Sigmoid colon (tissue), 7 donors: ENCODE data around the gene SRGN. TPM values are rescaled to one million over a fixed set of nuclear protein-coding genes. Genes with fewer than 3 reads are reported as not detected.

ENCODE experiments used
- DNase-seq: peaks from one replicate; pipeline ENCODE4 v3.0.0-alpha.2; 2019
- H3K27ac ChIP-seq, 4 donors: fragments of 200-600 bp; sonication (generic); one replicate each; pipeline ENCODE4 v1.5.1; 2016 to 2019; ENCODE audit warnings: mild to moderate bottlenecking in 1 of 4
- H3K27me3 ChIP-seq, 3 donors: fragments of 200-600 bp; sonication (generic); one replicate each; pipeline ENCODE4 v1.5.1; 2019; ENCODE audit warnings: mild to moderate bottlenecking in 1 of 3
- H3K36me3 ChIP-seq, 4 donors: fragments of 200-600 bp; sonication (generic); one replicate each; pipeline ENCODE4 v1.5.1; 2016 to 2019
- H3K4me1 ChIP-seq, 4 donors: fragments of 200-600 bp; sonication (generic); one replicate each; pipeline ENCODE4 v1.5.1; 2017 to 2019
- H3K4me3 ChIP-seq, 4 donors: fragments of 200-600 bp; sonication (generic); one replicate each; pipeline ENCODE4 v1.5.1; 2017 to 2019; ENCODE audit warnings: mild to moderate bottlenecking in 2 of 4, moderate library complexity in 1 of 4
- H3K9me3 ChIP-seq, 4 donors: fragments of 200-600 bp in 3 of 4; sonication (generic) in 3 of 4; one replicate each; pipeline versions ENCODE4 v1.5.1 to v1.6.1; 2013 to 2019
- CTCF ChIP-seq, 4 experiments: fragments of 450-650 bp in 3 of 4; fragments of 200-600 bp in 1 of 4; IDR thresholded peaks; one replicate each; pipeline ENCODE4 v1.5.1; 2016 to 2019; ENCODE audit warnings: antibody characterized with exemption in 4 of 4, mild to moderate bottlenecking in 3 of 4, moderate library complexity in 2 of 4
- EP300 ChIP-seq, 4 donors: sonication (generic); formaldehyde crosslinking; IDR thresholded peaks; one replicate each; pipeline ENCODE4 v1.6.1; 2017; ENCODE audit warnings: antibody characterized with exemption in 4 of 4
- POLR2A ChIP-seq, 2 donors: fragments of 450-650 bp; IDR thresholded peaks; one replicate each; pipeline ENCODE4 v1.6.1; 2016; ENCODE audit warnings: antibody characterized with exemption in 2 of 2, mild to moderate bottlenecking in 2 of 2, moderate library complexity in 2 of 2
- POLR2AphosphoS5 ChIP-seq, 4 donors: sonication (generic); formaldehyde crosslinking; IDR thresholded peaks; one replicate each; pipeline ENCODE4 v1.6.1; 2017; ENCODE audit warnings: antibody characterized with exemption in 4 of 4
- WGBS, 2 donors: extraction: QIAGEN DNeasy Blood & Tissue Kit; methylation state at CpG; one replicate each; pipeline ENCODE4 v1.1.7; 2013; 5-methylcytosine and 5-hydroxymethylcytosine counted together
- intact Hi-C: fragments of 100-400 bp; cut with DNase I; formaldehyde crosslinking; loops from one replicate; pipeline ENCODE4 v1.15.1; 2023
- polyA plus RNA-seq, 3 donors: library from polyadenylated mRNA; stranded (reverse); fragments of 200-250 nt; gene quantifications; one replicate each; pipeline ENCODE4 v1.2.3, GENCODE V29; 2013
- total RNA-seq, 4 donors: library from RNA; depleted of rRNA; stranded (reverse); fragments of >200 nt; gene quantifications; one replicate each; pipeline ENCODE4 v1.1.0, GENCODE V29; 2016
- donor health status: healthy with polysubstance abuse.
- donor health status: Bipolar disorder and iron deficiency.
- donor health status: healthy.

The SRGN gene
- total and polyA plus RNA-seq, 7 donors: 28.2 to 140 (median 83.5) TPM

- no peak overlapping the region for H3K27ac ChIP-seq
- H3K9me3 ChIP-seq: no peaks in the 10 kb centered on the region
- no peaks in the 10 kb centered on the region for H3K36me3 ChIP-seq
- intact Hi-C loops: no loop called here
- TF ChIP-seq CTCF (IDR thresholded peaks at IDR 0.05) (no peak), EP300 (IDR thresholded peaks at IDR 0.05) (no peak), POLR2A (IDR thresholded peaks at IDR 0.05) (no peak), POLR2AphosphoS5 (IDR thresholded peaks at IDR 0.05) (no peak)
- H3K27me3 ChIP-seq: no peaks in the 10 kb centered on the region
- no peak for DNase-seq
- no peaks in the 10 kb centered on the region for H3K4me1 ChIP-seq
- WGBS, 2 donors: 90 to 93% methylated on average over 4 of the region's 4 CpGs
- no peak overlapping the region for H3K4me3 ChIP-seq
Measured at GRCh38 chr10:69074532-69074931, 13.4 kb upstream of the SRGN start.

- DNase-seq: no peak
- no peaks in the 10 kb centered on the region for H3K27me3 ChIP-seq
- no peaks in the 10 kb centered on the region for H3K36me3 ChIP-seq
- H3K27ac ChIP-seq: no peak overlapping the region
- TF ChIP-seq POLR2AphosphoS5 (IDR thresholded peaks at IDR 0.05) (no peak), POLR2A (IDR thresholded peaks at IDR 0.05) (no peak), EP300 (IDR thresholded peaks at IDR 0.05) (no peak), CTCF (IDR thresholded peaks at IDR 0.05) (no peak)
- H3K9me3 ChIP-seq: no peaks in the 10 kb centered on the region
- WGBS, 2 donors: 85 to 92% methylated on average over 4 of the region's 4 CpGs
- H3K4me1 ChIP-seq: no peaks in the 10 kb centered on the region
- intact Hi-C loops: no loop called here
- H3K4me3 ChIP-seq: no peak overlapping the region
Measured at GRCh38 chr10:69075431-69075830, 12.5 kb upstream of the SRGN start.

GRCh38 chr10:69078311-69078710 lies 9.6 kb upstream of the SRGN start:
- H3K36me3 ChIP-seq: no peaks in the 10 kb centered on the region
- DNase-seq: no peak
- intact Hi-C loops: no loop called here

GRCh38 chr10:69080226-69080625 lies 7.7 kb upstream of the SRGN start:
- intact Hi-C loops: no loop called here
- WGBS, 2 donors: 53 to 65% methylated on average over 4 of the region's 4 CpGs
- H3K27ac ChIP-seq: no peak overlapping the region
- no peaks in the 10 kb centered on the region for H3K36me3 ChIP-seq
- H3K27me3 ChIP-seq: no peaks in the 10 kb centered on the region
- TF ChIP-seq POLR2A (IDR thresholded peaks at IDR 0.05) (no peak), EP300 (IDR thresholded peaks at IDR 0.05) (no peak), CTCF (IDR thresholded peaks at IDR 0.05) (no peak), POLR2AphosphoS5 (IDR thresholded peaks at IDR 0.05) (no peak)
- H3K4me1 ChIP-seq: no peaks in the 10 kb centered on the region
- H3K9me3 ChIP-seq: no peaks in the 10 kb centered on the region
- no peak overlapping the region for H3K4me3 ChIP-seq
- DNase-seq: no peak

More at GRCh38 chr10:69078311-69078710, 9.6 kb upstream of the SRGN start:
- TF ChIP-seq POLR2AphosphoS5 (IDR thresholded peaks at IDR 0.05) (no peak), EP300 (IDR thresholded peaks at IDR 0.05) (no peak), POLR2A (IDR thresholded peaks at IDR 0.05) (no peak), CTCF (IDR thresholded peaks at IDR 0.05) (no peak)
- no peaks in the 10 kb centered on the region for H3K9me3 ChIP-seq
- H3K27ac ChIP-seq: no peak overlapping the region
- no peak overlapping the region for H3K4me3 ChIP-seq
- no peaks in the 10 kb centered on the region for H3K27me3 ChIP-seq
- 61 to 83% methylated on average over 2 of the region's 2 CpGs for WGBS, 2 donors
- no peaks in the 10 kb centered on the region for H3K4me1 ChIP-seq

- H3K4me3 ChIP-seq: peak overlapping the region in 1 of 4 donors; percentile 10
- TF ChIP-seq POLR2AphosphoS5 (IDR thresholded peaks at IDR 0.05) (peak in 2 of 4 donors; percentile 44 to 72), CTCF (IDR thresholded peaks at IDR 0.05) (no peak)
- no peaks in the 10 kb centered on the region for H3K4me1 ChIP-seq
- WGBS, 2 donors: 57 to 59% methylated on average over 9 of the region's 9 CpGs
- intact Hi-C loops: no loop called here
- DNase-seq: no peak
- H3K9me3 ChIP-seq: no peaks in the 10 kb centered on the region
- H3K27ac ChIP-seq: peak overlapping the region; percentile 22 to 79 (median 67)
- no peaks in the 10 kb centered on the region for H3K27me3 ChIP-seq
- no peaks in the 10 kb centered on the region for H3K36me3 ChIP-seq
Measured at GRCh38 chr10:69086001-69086509, 1.8 kb upstream of the SRGN start.
